ENCODE results near the gene ZEB2.

Gene ZEB2

GRCh38 chr2:144349674-144350073, 170.2 kb downstream of the ZEB2 start:
- TF ChIP-seq, protein P1, sequence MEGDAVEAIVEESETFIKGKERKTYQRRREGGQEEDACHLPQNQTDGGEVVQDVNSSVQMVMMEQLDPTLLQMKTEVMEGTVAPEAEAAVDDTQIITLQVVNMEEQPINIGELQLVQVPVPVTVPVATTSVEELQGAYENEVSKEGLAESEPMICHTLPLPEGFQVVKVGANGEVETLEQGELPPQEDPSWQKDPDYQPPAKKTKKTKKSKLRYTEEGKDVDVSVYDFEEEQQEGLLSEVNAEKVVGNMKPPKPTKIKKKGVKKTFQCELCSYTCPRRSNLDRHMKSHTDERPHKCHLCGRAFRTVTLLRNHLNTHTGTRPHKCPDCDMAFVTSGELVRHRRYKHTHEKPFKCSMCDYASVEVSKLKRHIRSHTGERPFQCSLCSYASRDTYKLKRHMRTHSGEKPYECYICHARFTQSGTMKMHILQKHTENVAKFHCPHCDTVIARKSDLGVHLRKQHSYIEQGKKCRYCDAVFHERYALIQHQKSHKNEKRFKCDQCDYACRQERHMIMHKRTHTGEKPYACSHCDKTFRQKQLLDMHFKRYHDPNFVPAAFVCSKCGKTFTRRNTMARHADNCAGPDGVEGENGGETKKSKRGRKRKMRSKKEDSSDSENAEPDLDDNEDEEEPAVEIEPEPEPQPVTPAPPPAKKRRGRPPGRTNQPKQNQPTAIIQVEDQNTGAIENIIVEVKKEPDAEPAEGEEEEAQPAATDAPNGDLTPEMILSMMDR (IDR thresholded peaks at IDR 0.05; ENCODE audit: insufficient read depth, low read length, poor library complexity, severe bottlenecking) = no peak
- Histone ChIP-seq H3K27me3 (replicated peaks; ENCODE audit: control insufficient read depth, insufficient read depth, low read length) (no peaks in the 10 kb centered on the region), H3K36me3 (ENCODE audit: control insufficient read depth, insufficient read depth, low read length) (no peaks in the 10 kb centered on the region), H3K4me3 (replicated peaks; ENCODE audit: low read depth, low read length) (no peak overlapping the region)
- DNase-seq (ENCODE audit: extremely low read depth, insufficient read length) = no peak

GRCh38 chr2:144348846-144349245, 171.1 kb downstream of the ZEB2 start:
- no peak for DNase-seq (ENCODE audit: extremely low read depth, insufficient read length)
- TF ChIP-seq, protein P1 (IDR thresholded peaks at IDR 0.05; ENCODE audit: insufficient read depth, low read length, poor library complexity, severe bottlenecking) = no peak
- Histone ChIP-seq H3K4me3 (replicated peaks; ENCODE audit: low read depth, low read length) (no peak overlapping the region), H3K36me3 (ENCODE audit: control insufficient read depth, insufficient read depth, low read length) (no peaks in the 10 kb centered on the region), H3K27me3 (replicated peaks; ENCODE audit: control insufficient read depth, insufficient read depth, low read length) (no peaks in the 10 kb centered on the region)

- no peaks in the 10 kb centered on the region for H3K36me3 ChIP-seq (ENCODE audit: control insufficient read depth, insufficient read depth, low read length)
- no peak for DNase-seq (ENCODE audit: extremely low read depth, insufficient read length)
- TF ChIP-seq, protein P1 (IDR thresholded peaks at IDR 0.05; ENCODE audit: insufficient read depth, low read length, poor library complexity, severe bottlenecking) = no peak
- H3K4me3 ChIP-seq (replicated peaks; ENCODE audit: low read depth, low read length) = no peak overlapping the region
- no peaks in the 10 kb centered on the region for H3K27me3 ChIP-seq (replicated peaks; ENCODE audit: control insufficient read depth, insufficient read depth, low read length)
Measured at GRCh38 chr2:144346229-144346628, 173.7 kb downstream of the ZEB2 start.

GRCh38 chr2:144343145-144343544, 176.8 kb downstream of the ZEB2 start:
- TF ChIP-seq, protein P1 (IDR thresholded peaks at IDR 0.05; ENCODE audit: insufficient read depth, low read length, poor library complexity, severe bottlenecking) = no peak
- no peak overlapping the region for H3K4me3 ChIP-seq (replicated peaks; ENCODE audit: low read depth, low read length)
- no peaks in the 10 kb centered on the region for H3K27me3 ChIP-seq (replicated peaks; ENCODE audit: control insufficient read depth, insufficient read depth, low read length)
- DNase-seq (ENCODE audit: extremely low read depth, insufficient read length) = no peak
- H3K36me3 ChIP-seq (ENCODE audit: control insufficient read depth, insufficient read depth, low read length) = no peaks in the 10 kb centered on the region

DNA sequence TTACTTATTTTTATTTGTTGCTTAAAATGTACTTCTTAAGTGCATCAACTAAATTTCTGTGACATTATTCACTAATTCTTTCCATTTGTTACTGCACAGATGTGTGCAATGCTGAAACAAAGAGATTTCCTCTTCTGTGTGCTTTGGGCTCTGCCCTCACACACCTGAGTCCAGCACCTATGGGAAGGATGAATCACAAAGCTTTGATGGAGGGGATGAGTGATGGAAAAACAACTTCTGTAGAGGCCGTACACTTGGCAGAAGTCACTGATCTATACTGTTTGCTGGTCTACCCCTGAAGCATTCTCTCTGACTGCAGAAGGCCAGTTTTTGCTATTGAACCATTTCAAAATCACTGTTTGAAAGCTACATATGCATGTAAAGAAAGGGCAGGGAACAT, 178.4 kb downstream of the ZEB2 start:
- no peak for DNase-seq (ENCODE audit: extremely low read depth, insufficient read length)
- Histone ChIP-seq H3K4me3 (replicated peaks; ENCODE audit: low read depth, low read length) (no peak overlapping the region), H3K36me3 (ENCODE audit: control insufficient read depth, insufficient read depth, low read length) (no peaks in the 10 kb centered on the region), H3K27me3 (replicated peaks; ENCODE audit: control insufficient read depth, insufficient read depth, low read length) (no peaks in the 10 kb centered on the region)
- TF ChIP-seq, protein P1 (IDR thresholded peaks at IDR 0.05; ENCODE audit: insufficient read depth, low read length, poor library complexity, severe bottlenecking) = no peak

- no peak overlapping the region for H3K4me3 ChIP-seq (replicated peaks; ENCODE audit: low read depth, low read length)
- TF ChIP-seq, protein P1 (IDR thresholded peaks at IDR 0.05; ENCODE audit: insufficient read depth, low read length, poor library complexity, severe bottlenecking) = no peak
- no peak for DNase-seq (ENCODE audit: extremely low read depth, insufficient read length)
Measured at GRCh38 chr2:144339048-144339447, 180.9 kb downstream of the ZEB2 start.

More at GRCh38 chr2:144339048-144339447, 180.9 kb downstream of the ZEB2 start:
- Histone ChIP-seq H3K36me3 (ENCODE audit: control insufficient read depth, insufficient read depth, low read length) (no peaks in the 10 kb centered on the region), H3K27me3 (replicated peaks; ENCODE audit: control insufficient read depth, insufficient read depth, low read length) (no peaks in the 10 kb centered on the region)
